Measurements from ENCODE around the gene VIL1. TPM values are rescaled to one million over a fixed set of nuclear protein-coding genes. Genes with fewer than 3 reads are reported as not detected.

VIL1 gene
- total RNA-seq, 4 donors from 2014 or later: 177 to 541 (median 285) TPM

DNA sequence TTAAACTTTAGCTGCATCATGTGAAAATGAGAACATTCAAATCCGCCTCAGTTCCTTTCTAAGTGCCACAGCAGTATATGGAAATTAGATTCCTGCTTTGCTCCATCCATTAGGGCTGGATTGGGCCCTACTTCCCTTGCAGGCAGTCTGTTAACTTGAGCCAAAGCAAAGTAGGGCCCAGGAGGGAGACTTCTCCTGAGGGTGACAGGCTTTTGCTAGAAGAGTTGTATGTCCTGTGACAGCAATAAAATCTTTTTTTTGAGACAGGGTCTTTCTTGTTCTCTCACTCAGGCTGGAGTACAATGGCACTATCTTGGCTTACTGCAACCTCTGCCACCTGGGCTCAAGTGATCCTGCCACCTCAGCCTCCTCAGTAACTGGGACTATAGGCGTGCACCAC lies 28.1 kb downstream of the VIL1 start:
- Histone ChIP-seq H3K4me3 (no peak overlapping the region), H3K27me3 (no peaks in the 10 kb centered on the region), H3K27ac (no peak overlapping the region), H3K36me3 (peaks cover 0 to 9% (median 3%) of the 10 kb centered on the region in 4 donors), H3K4me1 (peaks cover 0 to 39% (median 16%) of the 10 kb centered on the region in 4 donors), H3K9me3 (no peaks in the 10 kb centered on the region)
- 93 to 100% methylated on average over 1 to 2 of the region's 2 CpGs for WGBS, 2 donors (ENCODE audit: low coverage in 1 of 2)
- no peak for TF ChIP-seq POLR2AphosphoS5 (IDR thresholded peaks at IDR 0.05)
- TF ChIP-seq EP300 (IDR thresholded peaks at IDR 0.05; ENCODE audit: low read depth): no peak
- TF ChIP-seq, protein P1, sequence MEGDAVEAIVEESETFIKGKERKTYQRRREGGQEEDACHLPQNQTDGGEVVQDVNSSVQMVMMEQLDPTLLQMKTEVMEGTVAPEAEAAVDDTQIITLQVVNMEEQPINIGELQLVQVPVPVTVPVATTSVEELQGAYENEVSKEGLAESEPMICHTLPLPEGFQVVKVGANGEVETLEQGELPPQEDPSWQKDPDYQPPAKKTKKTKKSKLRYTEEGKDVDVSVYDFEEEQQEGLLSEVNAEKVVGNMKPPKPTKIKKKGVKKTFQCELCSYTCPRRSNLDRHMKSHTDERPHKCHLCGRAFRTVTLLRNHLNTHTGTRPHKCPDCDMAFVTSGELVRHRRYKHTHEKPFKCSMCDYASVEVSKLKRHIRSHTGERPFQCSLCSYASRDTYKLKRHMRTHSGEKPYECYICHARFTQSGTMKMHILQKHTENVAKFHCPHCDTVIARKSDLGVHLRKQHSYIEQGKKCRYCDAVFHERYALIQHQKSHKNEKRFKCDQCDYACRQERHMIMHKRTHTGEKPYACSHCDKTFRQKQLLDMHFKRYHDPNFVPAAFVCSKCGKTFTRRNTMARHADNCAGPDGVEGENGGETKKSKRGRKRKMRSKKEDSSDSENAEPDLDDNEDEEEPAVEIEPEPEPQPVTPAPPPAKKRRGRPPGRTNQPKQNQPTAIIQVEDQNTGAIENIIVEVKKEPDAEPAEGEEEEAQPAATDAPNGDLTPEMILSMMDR (IDR thresholded peaks at IDR 0.05): no peak
- TF ChIP-seq POLR2A (IDR thresholded peaks at IDR 0.05): no peak
- intact Hi-C loops (cut with DNase I; ENCODE audit: low total_unique reads): no loop called here
- DNase-seq: no peak
- in situ Hi-C loops (cut with MboI; ENCODE audit: low pct_ligation_motif_present in 1 of 4, low pct_unique_long_range_greater_than_20kb in 1 of 4, low sequenced_read_pairs in 3 of 4): no loop called here

GRCh38 chr2:218448934-218449333 lies 30.0 kb downstream of the VIL1 start:
- DNase-seq: peak; percentile 26
- intact Hi-C loops (cut with DNase I; ENCODE audit: low total_unique reads): no loop called here
- 27 to 42% methylated on average over 3 of the region's 3 CpGs for WGBS, 2 donors (ENCODE audit: low coverage in 1 of 2)
- peak in 2 of 3 donors; percentile 31 to 38 for TF ChIP-seq POLR2AphosphoS5 (IDR thresholded peaks at IDR 0.05)
- TF ChIP-seq, protein P1 (IDR thresholded peaks at IDR 0.05): no peak
- no peak for TF ChIP-seq POLR2A (IDR thresholded peaks at IDR 0.05)
- no peak for TF ChIP-seq EP300 (IDR thresholded peaks at IDR 0.05; ENCODE audit: low read depth)
- Histone ChIP-seq H3K36me3 (peaks cover 0 to 9% (median 3%) of the 10 kb centered on the region in 4 donors), H3K27me3 (no peaks in the 10 kb centered on the region), H3K4me3 (no peak overlapping the region), H3K27ac (peak overlapping the region in 1 of 4 donors; percentile 32), H3K9me3 (no peaks in the 10 kb centered on the region), H3K4me1 (peaks cover 0 to 34% (median 14%) of the 10 kb centered on the region in 4 donors)
- in situ Hi-C loops (cut with MboI; ENCODE audit: low pct_ligation_motif_present in 1 of 4, low pct_unique_long_range_greater_than_20kb in 1 of 4, low sequenced_read_pairs in 3 of 4): no loop called here

DNA sequence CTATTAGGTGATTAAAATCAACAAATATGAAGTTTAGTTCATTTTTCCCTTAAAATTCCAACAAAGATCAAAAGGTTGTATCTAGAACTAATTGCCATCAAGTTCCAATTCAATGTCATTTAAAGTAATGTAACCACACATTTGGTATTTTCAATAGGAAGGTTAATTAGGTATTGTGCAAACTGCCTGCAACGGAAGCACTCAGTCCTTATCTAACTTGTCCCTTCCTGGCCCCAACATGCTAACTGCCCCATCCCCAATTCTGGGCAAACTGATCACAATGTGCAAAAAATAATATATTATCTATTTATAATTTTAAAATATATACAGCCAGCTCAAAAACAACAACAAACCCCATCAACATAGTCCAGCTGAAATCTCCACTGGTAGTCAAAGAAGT lies 33.2 kb downstream of the VIL1 start:
- no peaks in the 10 kb centered on the region for H3K27me3 ChIP-seq
- no peak for DNase-seq
- H3K4me1 ChIP-seq: peaks cover 0 to 11% (median 5%) of the 10 kb centered on the region in 4 donors
- H3K36me3 ChIP-seq: peaks cover 0 to 29% (median 12%) of the 10 kb centered on the region in 4 donors
- WGBS, 2 donors (ENCODE audit: low coverage in 1 of 2): 73 to 91% methylated on average over 1 of the region's 1 CpG
- H3K4me3 ChIP-seq: no peak overlapping the region
- no peak for TF ChIP-seq POLR2A (IDR thresholded peaks at IDR 0.05)
- TF ChIP-seq, protein P1 (IDR thresholded peaks at IDR 0.05): no peak
- TF ChIP-seq POLR2AphosphoS5 (IDR thresholded peaks at IDR 0.05): no peak
- no peak for TF ChIP-seq EP300 (IDR thresholded peaks at IDR 0.05; ENCODE audit: low read depth)
- H3K27ac ChIP-seq: no peak overlapping the region
- intact Hi-C loops (cut with DNase I; ENCODE audit: low total_unique reads): no loop called here
- in situ Hi-C loops (cut with MboI; ENCODE audit: low pct_ligation_motif_present in 1 of 4, low pct_unique_long_range_greater_than_20kb in 1 of 4, low sequenced_read_pairs in 3 of 4): no loop called here
- H3K9me3 ChIP-seq: no peaks in the 10 kb centered on the region

- no peak overlapping the region for H3K4me3 ChIP-seq
- no peaks in the 10 kb centered on the region for H3K4me1 ChIP-seq
- no peaks in the 10 kb centered on the region for H3K27me3 ChIP-seq
- no peak for DNase-seq
- in situ Hi-C loops (cut with MboI; ENCODE audit: low pct_ligation_motif_present in 1 of 4, low pct_unique_long_range_greater_than_20kb in 1 of 4, low sequenced_read_pairs in 3 of 4): no loop called here
- intact Hi-C loops (cut with DNase I; ENCODE audit: low total_unique reads): no loop called here
- peaks cover 0 to 24% (median 10%) of the 10 kb centered on the region in 4 donors for H3K36me3 ChIP-seq
- TF ChIP-seq POLR2A (IDR thresholded peaks at IDR 0.05) (no peak), POLR2AphosphoS5 (IDR thresholded peaks at IDR 0.05) (no peak), EP300 (IDR thresholded peaks at IDR 0.05; ENCODE audit: low read depth) (no peak)
- TF ChIP-seq, protein P1 (IDR thresholded peaks at IDR 0.05): no peak
- H3K9me3 ChIP-seq: no peaks in the 10 kb centered on the region
- no peak overlapping the region for H3K27ac ChIP-seq
- WGBS, 2 donors (ENCODE audit: low coverage in 1 of 2): 61 to 91% methylated on average over 2 to 3 of the region's 3 CpGs
These were observed 37.9 kb downstream of the VIL1 start for GRCh38 chr2:218456849-218457248.
